RCC 7860 (cell line): ENCODE data around the gene PFKFB4.

ENCODE experiments used
- DNase-seq: peaks from one replicate; pipeline ENCODE4 v3.0.0-alpha.2; 2015; ENCODE audit warnings: low spot score
- FAIRE-seq: peaks from 2 replicates; lab custom pipeline; 2012; peaks lifted over from hg19 to GRCh38; lab: Jason Lieb, UNC

Gene PFKFB4

GRCh38 chr3:48556796-48557626 lies at the start of gene PFKFB4:
Gene PFKFB4, minus strand, starts transcription at chr3:48556803. Its CDS starts 26 bp downstream, at chr3:48556777.
- FAIRE-seq, result peak; percentile 86
- peak; percentile 97 for DNase-seq

- FAIRE-seq (no peak), DNase-seq (no peak)
These were observed 45.0 kb upstream of the PFKFB4 start for GRCh38 chr3:48601622-48601994.

GRCh38 chr3:48600711-48601621 lies 44.4 kb upstream of the PFKFB4 start:
- FAIRE-seq (no peak), DNase-seq (no peak)

- DNase-seq, result no peak
- FAIRE-seq, result no peak
These were observed 43.1 kb upstream of the PFKFB4 start for GRCh38 chr3:48599509-48600285.

GRCh38 chr3:48599077-48599501 lies 42.5 kb upstream of the PFKFB4 start:
- DNase-seq (no peak), FAIRE-seq (no peak)

- FAIRE-seq (no peak), DNase-seq (no peak)
These were observed 41.9 kb upstream of the PFKFB4 start for GRCh38 chr3:48598323-48599076.

GRCh38 chr3:48597408-48597800 lies 40.8 kb upstream of the PFKFB4 start:
- DNase-seq (no peak), FAIRE-seq (no peak)

GRCh38 chr3:48596676-48597407 lies 40.2 kb upstream of the PFKFB4 start:
- FAIRE-seq (no peak), DNase-seq (no peak)

GRCh38 chr3:48596157-48596556 lies 39.6 kb upstream of the PFKFB4 start:
- FAIRE-seq, result no peak
- no peak for DNase-seq

GRCh38 chr3:48595526-48596121 lies 39.0 kb upstream of the PFKFB4 start:
- peak; percentile 99 for DNase-seq
- FAIRE-seq, result peak; percentile 90

- no peak for DNase-seq
- no peak for FAIRE-seq
These were observed 38.5 kb upstream of the PFKFB4 start, which contains the start of gene COL7A1 for GRCh38 chr3:48595075-48595525. Gene COL7A1, minus strand, starts transcription at chr3:48595329. Its CDS starts 170 bp downstream, at chr3:48595159.

- FAIRE-seq (no peak), DNase-seq (peak; percentile 20)
These were observed 37.9 kb upstream of the PFKFB4 start for GRCh38 chr3:48594417-48595049.

GRCh38 chr3:48593337-48593736 lies 36.7 kb upstream of the PFKFB4 start:
- FAIRE-seq (no peak), DNase-seq (no peak)

GRCh38 chr3:48592519-48593087 lies 36.0 kb upstream of the PFKFB4 start:
- peak; percentile 33 for DNase-seq
- no peak for FAIRE-seq

GRCh38 chr3:48591886-48592518 lies 35.4 kb upstream of the PFKFB4 start:
- FAIRE-seq (no peak), DNase-seq (no peak)

GRCh38 chr3:48591436-48591835 lies 34.8 kb upstream of the PFKFB4 start:
- no peak for FAIRE-seq
- DNase-seq, result no peak

- no peak for DNase-seq
- FAIRE-seq, result no peak
These were observed 31.6 kb upstream of the PFKFB4 start for GRCh38 chr3:48588230-48588629.

- FAIRE-seq (no peak), DNase-seq (no peak)
These were observed 31.1 kb upstream of the PFKFB4 start for GRCh38 chr3:48587686-48588085.
